Body of pancreas (tissue), 4 donors: ENCODE measurements around the gene TYRO3.

Source experiments
- CTCF ChIP-seq, 7 experiments: fragments of 450-650 bp in 4 of 7; fragments of 200-600 bp in 3 of 7; sonication (generic) in 3 of 7; IDR thresholded peaks; one replicate each; pipeline ENCODE4 v1.5.1; 2016 to 2019; ENCODE audit warnings: antibody characterized with exemption in 7 of 7
- POLR2A ChIP-seq, 3 donors: fragments of 450-650 bp; IDR thresholded peaks; one replicate each; pipeline ENCODE4 v1.6.1; 2016; ENCODE audit warnings: antibody characterized with exemption in 3 of 3, mild to moderate bottlenecking in 2 of 3

GRCh38 chr15:41620536-41621199, 61.7 kb downstream of the TYRO3 start:
- TF ChIP-seq CTCF (IDR thresholded peaks at IDR 0.05) (no peak), POLR2A (IDR thresholded peaks at IDR 0.05) (no peak)
